Large intestine (tissue), 3 donors: Measurements from ENCODE around the gene MORC2. TPM values are rescaled to one million over a fixed set of nuclear protein-coding genes. Genes with fewer than 3 reads are reported as not detected.

Experiments
- DNase-seq, 2 donors: peaks; one replicate each; pipeline versions ENCODE4 v3.0.0 to v3.0.0-alpha.2; 2013
- H3K27ac ChIP-seq: one replicate; pipeline ENCODE4 v1.5.1; 2013; ENCODE audit warnings: low read length
- H3K27me3 ChIP-seq: 2 replicates; pipeline ENCODE4 v1.6.1; 2013; ENCODE audit warnings: low read length; ENCODE audit not compliant: control insufficient read depth, insufficient read depth
- H3K36me3 ChIP-seq: 2 replicates; pipeline ENCODE4 v1.6.1; 2013; ENCODE audit warnings: low read length; ENCODE audit not compliant: control insufficient read depth, insufficient read depth
- H3K4me1 ChIP-seq: one replicate; pipeline ENCODE4 v1.6.1; 2013; ENCODE audit warnings: low read length; ENCODE audit not compliant: control insufficient read depth, insufficient read depth
- H3K4me3 ChIP-seq: one replicate; pipeline ENCODE4 v1.5.1; 2013; ENCODE audit warnings: low read length
- H3K9me3 ChIP-seq: one replicate; pipeline ENCODE4 v1.6.1; 2013; ENCODE audit warnings: mild to moderate bottlenecking, low read depth, low read length, moderate library complexity; ENCODE audit not compliant: control insufficient read depth
- whole genome bisulfite sequencing: methylation state at CpG from one replicate; pipeline ENCODE4 v1.1.5; 2013; ENCODE audit warnings: low lambda C conversion rate; ENCODE audit not compliant: insufficient coverage; 5-methylcytosine and 5-hydroxymethylcytosine counted together
- polyA plus RNA-seq: library from polyadenylated mRNA; unstranded; fragments of 120-200 nt; gene quantifications from one replicate; pipeline ENCODE4 v1.2.1, GENCODE V29; 2013

The MORC2 gene
- polyA plus RNA-seq, 1 donor = 28.2 TPM

- Histone ChIP-seq H3K9me3 (no peaks in the 10 kb centered on the region), H3K36me3 (peaks cover 14% of the 10 kb centered on the region), H3K27ac (no peak overlapping the region), H3K4me1 (no peaks in the 10 kb centered on the region), H3K27me3 (no peaks in the 10 kb centered on the region), H3K4me3 (no peak overlapping the region)
- no CpG with 5 or more reads among the region's 49 CpGs for WGBS
- DNase-seq = no peak
Measured at GRCh38 chr22:30905696-30906341, 62.8 kb downstream of the MORC2 start.

- Histone ChIP-seq H3K4me1 (no peaks in the 10 kb centered on the region), H3K27me3 (no peaks in the 10 kb centered on the region), H3K4me3 (no peak overlapping the region), H3K9me3 (peaks cover 3% of the 10 kb centered on the region), H3K27ac (no peak overlapping the region), H3K36me3 (peaks cover 18% of the 10 kb centered on the region)
- DNase-seq = no peak
- no CpG with 5 or more reads among the region's 6 CpGs for WGBS
Measured at GRCh38 chr22:30903876-30904460, 64.6 kb downstream of the MORC2 start.

GRCh38 chr22:30902496-30903357 lies 65.8 kb downstream of the MORC2 start:
- Histone ChIP-seq H3K27ac (no peak overlapping the region), H3K9me3 (peaks cover 3% of the 10 kb centered on the region), H3K4me3 (no peak overlapping the region), H3K36me3 (peaks cover 27% of the 10 kb centered on the region), H3K4me1 (no peaks in the 10 kb centered on the region), H3K27me3 (no peaks in the 10 kb centered on the region)
- 77% methylated on average over 4 of the region's 16 CpGs for WGBS
- peak in 1 of 2 donors; percentile 1 for DNase-seq

DNA sequence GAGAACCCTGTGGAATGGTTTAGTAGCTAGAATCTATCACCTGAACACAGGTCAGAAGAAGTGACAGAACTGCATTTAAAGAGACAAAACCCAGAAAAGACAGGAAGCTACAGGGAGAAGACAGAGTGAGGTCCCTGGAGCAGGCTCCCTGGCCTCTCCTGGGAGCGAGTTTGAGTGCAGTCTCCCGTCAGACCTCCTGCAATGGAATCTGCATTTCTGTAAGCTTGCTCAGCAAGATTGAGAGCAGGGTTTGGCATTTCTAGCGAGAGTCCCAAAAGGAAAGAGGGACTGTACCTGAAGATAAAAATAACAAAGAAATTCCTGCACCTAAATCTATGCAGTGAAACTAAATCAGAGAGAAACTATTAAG lies 74.2 kb downstream of the MORC2 start:
- no peaks in the 10 kb centered on the region for H3K27me3 ChIP-seq
- no peak overlapping the region for H3K4me3 ChIP-seq
- no peak overlapping the region for H3K27ac ChIP-seq
- H3K4me1 ChIP-seq = peaks cover 16% of the 10 kb centered on the region
- DNase-seq = no peak
- no CpG with 5 or more reads among the region's 3 CpGs for WGBS
- peaks cover 65% of the 10 kb centered on the region for H3K36me3 ChIP-seq
- peaks cover 6% of the 10 kb centered on the region for H3K9me3 ChIP-seq

DNA sequence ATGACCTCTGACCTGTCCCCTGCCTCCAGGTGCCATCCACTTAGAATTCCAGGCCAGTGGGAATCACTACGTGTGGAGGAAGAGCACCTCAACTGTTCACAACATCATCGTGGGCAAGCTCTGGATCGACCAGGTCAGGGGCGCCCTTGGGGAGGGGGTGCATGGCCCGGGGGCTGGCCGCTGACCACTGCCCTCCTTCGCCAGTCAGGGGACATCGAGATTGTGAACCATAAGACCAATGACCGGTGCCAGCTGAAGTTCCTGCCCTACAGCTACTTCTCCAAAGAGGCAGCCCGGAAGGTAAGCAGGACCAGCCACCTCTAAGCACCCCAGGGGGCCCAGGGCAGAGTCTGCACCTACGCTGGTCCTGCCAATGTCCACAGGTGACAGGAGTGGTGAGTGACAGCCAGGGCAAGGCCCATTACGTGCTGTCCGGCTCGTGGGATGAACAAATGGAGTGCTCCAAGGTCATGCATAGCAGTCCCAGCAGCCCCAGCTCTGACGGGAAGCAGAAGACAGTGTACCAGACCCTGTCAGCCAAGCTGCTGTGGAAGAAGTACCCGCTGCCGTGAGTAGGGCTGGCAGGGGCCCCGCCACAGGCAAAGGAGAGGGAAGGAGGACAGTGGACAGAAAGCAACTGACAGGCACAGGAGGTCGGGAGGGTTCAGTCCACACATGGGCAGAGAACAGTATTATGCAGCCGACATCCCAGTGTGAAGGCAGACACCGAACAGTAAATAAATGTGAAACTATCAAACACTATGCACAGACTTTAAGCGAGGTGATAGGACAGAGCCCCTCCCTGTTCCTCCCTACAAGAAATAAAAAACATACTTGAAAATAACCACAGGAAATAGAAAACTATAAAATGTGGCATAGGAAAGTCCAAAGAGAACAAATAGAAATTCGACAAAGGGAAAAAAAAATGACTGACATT lies 74.9 kb downstream of the MORC2 start:
- Histone ChIP-seq H3K4me1 (peaks cover 22% of the 10 kb centered on the region), H3K36me3 (peaks cover 68% of the 10 kb centered on the region), H3K27ac (no peak overlapping the region), H3K9me3 (peaks cover 3% of the 10 kb centered on the region), H3K27me3 (no peaks in the 10 kb centered on the region), H3K4me3 (no peak overlapping the region)
- 74% methylated on average over 3 of the region's 23 CpGs for WGBS
- DNase-seq = no peak

- Histone ChIP-seq H3K9me3 (peaks cover 3% of the 10 kb centered on the region), H3K27me3 (no peaks in the 10 kb centered on the region), H3K4me1 (peaks cover 24% of the 10 kb centered on the region), H3K4me3 (no peak overlapping the region), H3K27ac (no peak overlapping the region), H3K36me3 (peaks cover 70% of the 10 kb centered on the region)
- no CpG with 5 or more reads among the region's 5 CpGs for WGBS
- no peak for DNase-seq
Measured at GRCh38 chr22:30892731-30893221, 75.8 kb downstream of the MORC2 start.

DNA sequence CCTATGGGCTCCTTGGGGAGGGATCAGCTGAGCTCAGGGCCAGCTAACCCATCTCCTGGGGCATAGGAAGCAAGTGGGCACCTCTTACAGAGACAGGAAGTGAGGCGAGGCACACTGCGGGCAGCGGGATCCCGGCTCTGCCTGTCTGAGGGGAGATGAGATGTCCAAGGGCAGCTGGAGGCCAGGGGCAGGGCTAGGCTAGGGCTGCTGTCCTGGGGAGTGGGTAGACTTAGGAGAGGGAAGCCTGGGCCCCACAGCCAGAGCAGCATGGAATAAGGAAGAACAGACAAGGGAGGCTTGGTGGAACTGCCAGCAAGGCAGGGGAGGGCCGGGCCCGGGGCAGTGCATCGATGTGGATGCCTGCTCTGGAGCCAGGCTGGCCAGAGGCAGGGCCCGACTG lies 76.3 kb downstream of the MORC2 start:
- H3K36me3 ChIP-seq = peaks cover 72% of the 10 kb centered on the region
- no peak for DNase-seq
- H3K9me3 ChIP-seq = peaks cover 3% of the 10 kb centered on the region
- H3K4me1 ChIP-seq = peaks cover 29% of the 10 kb centered on the region
- H3K27ac ChIP-seq = no peak overlapping the region
- H3K4me3 ChIP-seq = no peak overlapping the region
- H3K27me3 ChIP-seq = no peaks in the 10 kb centered on the region
- WGBS = no CpG with 5 or more reads among the region's 8 CpGs

GRCh38 chr22:30891781-30892180 lies 76.8 kb downstream of the MORC2 start:
- H3K36me3 ChIP-seq = peaks cover 73% of the 10 kb centered on the region
- no peak for DNase-seq
- WGBS = no CpG with 5 or more reads among the region's 6 CpGs

DNA sequence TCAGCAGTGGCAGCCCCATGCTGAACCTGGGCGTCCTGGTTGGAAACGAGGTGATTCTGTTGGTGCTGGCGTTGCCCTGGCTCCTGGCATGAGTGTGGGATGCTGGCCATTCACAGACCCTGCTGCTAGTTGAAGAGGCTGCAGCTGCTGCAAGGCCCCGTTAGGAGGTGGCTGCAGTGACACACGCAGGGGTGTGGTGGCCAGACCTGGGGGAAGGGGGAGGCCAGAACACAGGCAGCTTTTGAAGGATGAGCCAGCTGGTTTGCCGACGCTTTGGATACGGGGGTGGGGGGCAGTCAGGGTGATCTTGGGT lies 77.2 kb downstream of the MORC2 start:
- H3K9me3 ChIP-seq = peaks cover 3% of the 10 kb centered on the region
- H3K27me3 ChIP-seq = no peaks in the 10 kb centered on the region
- peaks cover 71% of the 10 kb centered on the region for H3K36me3 ChIP-seq
- H3K27ac ChIP-seq = no peak overlapping the region
- DNase-seq = no peak
- no peak overlapping the region for H3K4me3 ChIP-seq
- no CpG with 5 or more reads among the region's 8 CpGs for WGBS
- H3K4me1 ChIP-seq = peaks cover 30% of the 10 kb centered on the region

More at GRCh38 chr22:30891781-30892180, 76.8 kb downstream of the MORC2 start:
- Histone ChIP-seq H3K4me1 (peaks cover 30% of the 10 kb centered on the region), H3K4me3 (no peak overlapping the region), H3K27ac (no peak overlapping the region), H3K9me3 (peaks cover 3% of the 10 kb centered on the region), H3K27me3 (no peaks in the 10 kb centered on the region)
